ENCODE measurements around the gene CUL1.

Gene CUL1

DNA sequence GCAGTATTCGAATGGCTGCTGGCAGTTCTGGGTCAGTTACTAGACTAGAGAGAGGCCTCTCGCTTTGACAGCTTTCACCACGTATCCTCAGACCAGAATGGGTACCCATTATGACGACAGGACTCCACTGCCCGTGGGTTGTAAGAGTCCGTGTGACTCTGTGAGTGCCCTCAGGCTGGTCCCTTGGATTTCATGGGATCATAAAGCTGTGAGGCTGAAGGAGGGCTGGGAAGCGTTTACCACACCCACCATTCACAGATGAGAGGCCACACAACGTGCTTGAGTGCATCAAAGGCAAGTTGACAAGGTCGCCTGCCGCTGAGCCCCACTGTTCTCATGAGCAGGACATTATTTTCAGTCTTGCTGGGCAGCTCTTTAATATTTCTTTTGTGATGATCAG is 98.1 kb downstream of the CUL1 start:
- Histone ChIP-seq H3K9ac (ENCODE audit: low read depth, low read length) (no peak overlapping the region), H3K4me1 (ENCODE audit: insufficient read depth, low read length) (no peaks in the 10 kb centered on the region), H3K36me3 (ENCODE audit: insufficient read depth, low read length) (peaks cover 95% of the 10 kb centered on the region), H2AFZ (ENCODE audit: low read depth, low read length) (no peak overlapping the region), H4K20me1 (ENCODE audit: insufficient read depth, low read length) (peaks cover 7% of the 10 kb centered on the region), H3K4me3 (ENCODE audit: low read depth in 1 of 2, low read length in 2 of 2) (no peak overlapping the region), H3K4me2 (ENCODE audit: insufficient read depth, low read length) (no peak overlapping the region), H3K27me3 (ENCODE audit: insufficient read depth, low read length, poor library complexity) (no peaks in the 10 kb centered on the region), H3K9me3 (ENCODE audit: insufficient read depth, low read length, severe bottlenecking) (no peaks in the 10 kb centered on the region), H3K79me2 (ENCODE audit: insufficient read depth, low read length) (0 out of 2 replicates have a peak, but pooled peaks cover 2% of the 10 kb centered on the region), H3K27ac (ENCODE audit: low read length) (no peak overlapping the region)
- DNase-seq (no peak), ATAC-seq (ENCODE audit: insufficient read depth, low read depth) (no peak)
- no peak for TF ChIP-seq CTCF (IDR thresholded peaks at IDR 0.05; ENCODE audit: borderline replicate concordance, extremely low read depth, low read length, poor library complexity, severe bottlenecking)
- no peak for TF ChIP-seq EZH2 (IDR thresholded peaks at IDR 0.05; ENCODE audit: borderline replicate concordance, low read depth, low read length, severe bottlenecking)

- Histone ChIP-seq H4K20me1 (ENCODE audit: insufficient read depth, low read length) (peaks cover 7% of the 10 kb centered on the region), H3K4me1 (ENCODE audit: insufficient read depth, low read length) (no peaks in the 10 kb centered on the region), H3K9me3 (ENCODE audit: insufficient read depth, low read length, severe bottlenecking) (no peaks in the 10 kb centered on the region), H3K79me2 (ENCODE audit: insufficient read depth, low read length) (no peaks in the 10 kb centered on the region), H3K27ac (ENCODE audit: low read length) (no peak overlapping the region), H3K27me3 (ENCODE audit: insufficient read depth, low read length, poor library complexity) (no peaks in the 10 kb centered on the region), H3K9ac (ENCODE audit: low read depth, low read length) (no peak overlapping the region), H2AFZ (ENCODE audit: low read depth, low read length) (no peak overlapping the region), H3K4me3 (ENCODE audit: low read depth in 1 of 2, low read length in 2 of 2) (no peak overlapping the region), H3K4me2 (ENCODE audit: insufficient read depth, low read length) (no peak overlapping the region), H3K36me3 (ENCODE audit: insufficient read depth, low read length) (peaks cover 72% of the 10 kb centered on the region)
- DNase-seq: no peak
- no peak for ATAC-seq (ENCODE audit: insufficient read depth, low read depth)
- no peak for TF ChIP-seq EZH2 (IDR thresholded peaks at IDR 0.05; ENCODE audit: borderline replicate concordance, low read depth, low read length, severe bottlenecking)
Observed at GRCh38 chr7:148799893-148800555, 101.3 kb downstream of the CUL1 start.

- H3K9ac ChIP-seq (ENCODE audit: low read depth, low read length): no peak overlapping the region
- no peak overlapping the region for H3K4me3 ChIP-seq (ENCODE audit: low read depth in 1 of 2, low read length in 2 of 2)
- ATAC-seq (ENCODE audit: insufficient read depth, low read depth): no peak
- peaks cover 7% of the 10 kb centered on the region for H4K20me1 ChIP-seq (ENCODE audit: insufficient read depth, low read length)
- H3K27ac ChIP-seq (ENCODE audit: low read length): no peak overlapping the region
- TF ChIP-seq CTCF (IDR thresholded peaks at IDR 0.05; ENCODE audit: borderline replicate concordance, extremely low read depth, low read length, poor library complexity, severe bottlenecking): no peak
- no peak for TF ChIP-seq EZH2 (IDR thresholded peaks at IDR 0.05; ENCODE audit: borderline replicate concordance, low read depth, low read length, severe bottlenecking)
- DNase-seq: no peak
- H3K27me3 ChIP-seq (ENCODE audit: insufficient read depth, low read length, poor library complexity): no peaks in the 10 kb centered on the region
- no peak overlapping the region for H2AFZ ChIP-seq (ENCODE audit: low read depth, low read length)
- no peaks in the 10 kb centered on the region for H3K4me1 ChIP-seq (ENCODE audit: insufficient read depth, low read length)
- no peaks in the 10 kb centered on the region for H3K79me2 ChIP-seq (ENCODE audit: insufficient read depth, low read length)
- H3K4me2 ChIP-seq (ENCODE audit: insufficient read depth, low read length): no peak overlapping the region
- H3K9me3 ChIP-seq (ENCODE audit: insufficient read depth, low read length, severe bottlenecking): no peaks in the 10 kb centered on the region
- H3K36me3 ChIP-seq (ENCODE audit: insufficient read depth, low read length): peaks cover 72% of the 10 kb centered on the region
Observed at GRCh38 chr7:148800677-148801076, 102.0 kb downstream of the CUL1 start.

DNA sequence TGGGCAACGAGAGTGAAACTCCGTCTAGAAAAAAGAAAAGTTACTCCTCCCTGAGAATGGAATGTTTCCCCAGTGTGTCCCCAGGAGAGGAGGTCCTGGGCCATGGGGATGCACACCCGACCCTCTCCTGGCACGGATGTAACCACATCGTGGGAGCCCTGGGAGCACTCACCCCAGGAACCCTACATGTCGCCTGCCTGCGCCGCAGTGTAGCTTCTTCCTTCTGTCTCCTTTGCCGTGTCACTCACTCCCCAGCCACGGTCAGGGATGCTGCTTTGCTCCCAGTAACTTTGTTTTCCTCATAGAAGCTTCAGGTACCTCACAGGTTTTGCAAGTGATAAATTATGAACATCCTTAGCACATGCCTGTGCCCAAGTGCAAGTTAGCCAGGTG is 103.4 kb downstream of the CUL1 start:
- DNase-seq (no peak), ATAC-seq (ENCODE audit: insufficient read depth, low read depth) (0 out of 3 replicates have a peak, but pooled peaks have one; percentile 8)
- Histone ChIP-seq H3K4me2 (ENCODE audit: insufficient read depth, low read length) (no peak overlapping the region), H3K36me3 (ENCODE audit: insufficient read depth, low read length) (peaks cover 73% of the 10 kb centered on the region), H4K20me1 (ENCODE audit: insufficient read depth, low read length) (no peaks in the 10 kb centered on the region; the same call in 1 of the 2 replicates), H3K27me3 (ENCODE audit: insufficient read depth, low read length, poor library complexity) (no peaks in the 10 kb centered on the region), H3K9me3 (ENCODE audit: insufficient read depth, low read length, severe bottlenecking) (no peaks in the 10 kb centered on the region), H3K4me3 (ENCODE audit: low read depth in 1 of 2, low read length in 2 of 2) (no peak overlapping the region), H3K27ac (ENCODE audit: low read length) (no peak overlapping the region), H2AFZ (ENCODE audit: low read depth, low read length) (no peak overlapping the region), H3K79me2 (ENCODE audit: insufficient read depth, low read length) (no peaks in the 10 kb centered on the region), H3K4me1 (ENCODE audit: insufficient read depth, low read length) (no peaks in the 10 kb centered on the region), H3K9ac (ENCODE audit: low read depth, low read length) (no peak overlapping the region)
- TF ChIP-seq EZH2 (IDR thresholded peaks at IDR 0.05; ENCODE audit: borderline replicate concordance, low read depth, low read length, severe bottlenecking): no peak
- no peak for TF ChIP-seq CTCF (IDR thresholded peaks at IDR 0.05; ENCODE audit: borderline replicate concordance, extremely low read depth, low read length, poor library complexity, severe bottlenecking)

Data from DND-41 (cell line).